GM19043 (cell line): Measurements from ENCODE around the gene STXBP4.

Experiments used
- ATAC-seq: cut with Tn5 transposase; IDR thresholded peaks from one replicate; pipeline ENCODE4 v1.9.1; 2021; ENCODE audit warnings: low read depth; ENCODE audit not compliant: unreplicated experiment

Gene STXBP4

DNA sequence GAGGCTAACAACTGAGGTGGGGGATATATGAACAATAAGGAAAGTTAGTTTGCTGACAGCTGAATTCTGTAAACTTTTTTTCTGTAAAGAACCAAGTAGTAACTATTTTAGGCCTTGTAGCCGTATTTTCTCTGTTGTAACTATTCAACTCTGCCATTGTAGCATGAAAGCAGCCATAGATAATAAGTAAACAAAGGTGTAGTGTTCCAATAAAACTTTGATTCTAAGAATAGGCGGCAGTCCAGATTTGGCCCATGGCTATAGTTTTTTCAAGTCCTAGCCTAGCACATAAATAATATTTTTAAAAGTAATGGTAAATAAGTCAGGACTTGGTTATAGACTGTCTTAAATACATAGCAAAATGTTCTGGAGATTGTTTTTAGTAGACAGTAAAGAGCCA lies 142.0 kb downstream of the STXBP4 start:
- no peak for ATAC-seq

GRCh38 chr17:55114283-55114682 lies 145.7 kb downstream of the STXBP4 start:
- no peak for ATAC-seq

DNA sequence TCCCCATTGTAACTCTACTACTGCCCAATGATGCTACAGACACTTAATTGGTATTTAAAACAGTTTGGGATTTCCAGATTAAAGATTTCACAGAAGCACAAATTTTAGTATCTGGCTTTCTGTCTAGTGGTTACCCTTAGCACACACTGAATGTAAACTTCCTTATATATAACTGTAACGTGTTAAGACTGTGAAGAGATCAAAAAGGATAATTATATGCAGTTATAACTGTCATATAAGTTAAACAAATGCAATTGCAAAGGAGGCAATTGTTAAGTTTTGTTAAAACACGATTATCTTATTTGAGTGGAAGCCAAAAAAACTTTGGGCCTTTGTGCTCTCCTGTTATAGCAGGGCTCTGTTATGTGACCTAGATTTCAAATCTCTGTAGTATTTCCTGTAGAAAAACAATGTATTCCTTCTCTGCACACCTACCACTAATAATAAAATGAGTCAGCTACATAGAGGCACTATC lies 147.9 kb downstream of the STXBP4 start:
- no peak for ATAC-seq

- ATAC-seq = no peak
Measured at GRCh38 chr17:55117164-55117563, 148.6 kb downstream of the STXBP4 start.

- no peak for ATAC-seq
Measured at GRCh38 chr17:55120651-55121050, 152.1 kb downstream of the STXBP4 start.

- ATAC-seq = no peak
Measured at GRCh38 chr17:55121268-55121667, 152.7 kb downstream of the STXBP4 start.

DNA sequence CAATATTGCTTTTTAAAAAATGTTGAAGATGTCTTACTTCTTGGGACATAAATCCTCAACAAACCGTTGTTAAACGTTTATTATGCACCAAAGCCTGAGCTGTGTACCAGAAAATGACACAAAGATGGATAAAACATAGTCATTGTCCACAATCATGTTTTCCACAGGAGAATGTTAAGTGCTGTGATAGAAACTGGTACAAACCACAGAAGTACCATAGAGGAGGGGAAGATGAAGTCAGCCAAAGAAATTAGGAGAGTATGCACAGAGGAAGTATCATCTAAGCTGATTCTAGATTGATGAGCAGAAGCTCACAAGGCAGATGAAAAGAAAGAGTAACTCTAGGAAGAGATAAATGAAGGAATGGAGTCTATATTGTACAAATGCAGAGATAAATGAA lies 153.5 kb downstream of the STXBP4 start:
- no peak for ATAC-seq

DNA sequence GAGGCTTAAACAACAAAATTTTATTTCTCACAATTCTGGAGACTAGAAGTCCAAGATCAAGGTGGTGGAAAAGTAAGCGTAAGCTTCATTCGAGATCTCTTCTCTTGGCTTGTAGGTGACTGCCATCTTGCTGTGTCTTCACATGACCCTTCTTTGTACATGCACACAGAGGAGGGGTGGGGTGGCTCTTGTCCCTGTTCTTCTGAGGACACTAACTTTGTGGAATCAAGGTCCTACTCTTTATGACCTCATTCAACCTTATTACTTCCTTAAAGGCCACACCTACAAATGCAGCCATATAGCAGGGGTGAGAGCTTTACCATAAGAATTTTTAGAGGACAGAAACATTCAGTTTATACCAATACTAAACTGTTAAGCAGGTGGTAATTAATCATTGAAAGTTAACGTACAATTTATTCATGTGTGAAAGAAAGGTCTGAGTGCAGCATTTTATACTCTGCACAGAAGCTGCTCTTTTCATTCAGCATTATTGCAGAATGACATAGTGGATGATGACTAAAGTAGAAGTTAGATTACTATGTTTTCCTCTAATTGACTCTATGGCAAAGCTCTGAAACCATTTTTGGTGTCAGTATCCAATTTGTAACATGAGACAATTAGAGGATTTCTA lies 156.3 kb downstream of the STXBP4 start:
- ATAC-seq = no peak

- ATAC-seq = no peak
Measured at GRCh38 chr17:55133583-55133982, 165.0 kb downstream of the STXBP4 start.

DNA sequence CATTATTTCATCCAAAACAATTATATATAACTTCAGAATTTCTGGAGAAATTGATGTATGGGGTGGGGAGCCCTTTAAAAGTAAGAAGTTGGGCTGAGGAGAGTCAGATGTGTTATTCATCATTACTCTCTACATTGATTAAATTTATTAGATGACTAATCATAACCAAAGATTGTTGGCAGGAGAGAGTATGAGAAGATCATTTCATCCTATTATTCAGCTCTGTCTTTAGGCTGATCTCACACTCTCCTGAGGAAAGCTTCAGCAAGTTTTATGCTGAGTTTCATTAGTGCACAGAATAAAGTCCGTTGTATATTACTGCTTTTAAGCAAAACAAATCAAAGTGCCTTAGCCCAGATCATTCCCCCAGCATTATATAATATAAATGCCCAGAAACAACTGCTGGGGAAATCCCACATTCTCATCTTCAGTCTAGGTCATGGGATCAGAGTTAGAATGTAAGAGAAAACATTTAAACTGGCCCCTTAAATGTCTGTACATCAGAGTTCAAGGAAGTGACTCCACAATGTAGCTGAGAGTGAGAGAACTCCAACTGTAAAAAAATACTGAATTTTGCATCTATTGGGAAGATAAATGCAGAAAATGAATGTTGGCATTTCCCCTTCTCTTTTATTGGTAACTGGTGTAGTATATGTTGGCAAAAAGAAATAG lies 166.1 kb downstream of the STXBP4 start:
- ATAC-seq = no peak

DNA sequence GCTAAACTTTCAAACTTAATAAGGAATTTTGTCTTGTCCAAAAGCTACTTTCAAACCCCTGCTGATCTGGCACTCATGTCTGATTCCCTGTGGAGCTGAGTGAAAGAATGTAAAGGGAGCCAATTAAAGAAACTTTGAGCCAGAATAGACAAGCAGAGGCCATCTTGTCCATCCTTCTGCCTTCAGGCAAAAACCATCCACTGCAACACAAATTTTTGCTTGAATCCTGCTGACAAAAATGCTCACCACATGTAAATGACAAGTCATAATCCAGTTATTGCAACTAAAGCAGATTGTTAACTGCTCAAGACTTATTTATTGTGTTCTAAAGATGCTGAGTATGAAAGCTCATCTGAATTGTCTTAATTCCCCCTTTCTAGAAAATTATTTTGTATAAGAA lies 172.2 kb downstream of the STXBP4 start:
- ATAC-seq = no peak

- no peak for ATAC-seq
Measured at GRCh38 chr17:55144518-55144917, 176.0 kb downstream of the STXBP4 start.

GRCh38 chr17:55149485-55149884 lies 180.9 kb downstream of the STXBP4 start:
- ATAC-seq = no peak

DNA sequence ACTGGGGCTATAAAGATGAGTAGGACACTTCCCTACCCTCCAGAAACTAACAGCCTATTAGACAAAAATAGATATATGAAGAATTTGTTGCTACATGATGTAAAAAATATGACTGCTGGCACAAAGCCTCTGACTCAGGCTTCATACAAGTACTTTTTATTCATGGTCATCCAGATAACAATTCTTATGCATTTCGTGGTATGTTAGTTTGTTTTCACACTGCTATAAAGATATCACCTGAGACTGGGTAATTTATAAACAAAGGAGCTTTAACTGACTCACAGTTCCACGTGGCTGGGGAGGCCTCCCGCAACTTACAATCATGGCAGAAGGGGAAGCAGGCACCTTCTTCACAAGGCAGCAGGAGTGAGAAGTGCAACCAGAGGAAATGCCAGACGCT lies 183.7 kb downstream of the STXBP4 start:
- no peak for ATAC-seq

DNA sequence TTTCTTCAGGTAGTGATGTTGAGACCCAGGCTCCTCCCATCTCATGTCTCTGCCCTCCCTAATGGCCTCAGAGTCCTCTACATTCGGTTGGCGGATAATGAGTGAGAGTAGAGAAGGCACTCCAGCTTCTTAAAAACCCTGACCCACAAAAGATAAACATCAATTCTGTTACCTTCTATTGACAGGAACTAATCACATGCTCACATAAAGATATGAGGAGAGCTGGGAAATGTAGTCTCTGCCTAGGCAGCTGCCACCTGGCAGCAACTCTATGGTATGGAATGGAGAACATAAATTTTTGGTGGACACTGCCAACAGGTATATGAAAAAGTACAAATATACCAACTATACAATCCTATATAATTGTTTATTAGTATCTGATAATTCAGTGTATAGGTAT lies 185.5 kb downstream of the STXBP4 start:
- no peak for ATAC-seq

- no peak for ATAC-seq
Measured at GRCh38 chr17:55155856-55156560, 187.4 kb downstream of the STXBP4 start.

- ATAC-seq = no peak
Measured at GRCh38 chr17:55157165-55157564, 188.6 kb downstream of the STXBP4 start.

DNA sequence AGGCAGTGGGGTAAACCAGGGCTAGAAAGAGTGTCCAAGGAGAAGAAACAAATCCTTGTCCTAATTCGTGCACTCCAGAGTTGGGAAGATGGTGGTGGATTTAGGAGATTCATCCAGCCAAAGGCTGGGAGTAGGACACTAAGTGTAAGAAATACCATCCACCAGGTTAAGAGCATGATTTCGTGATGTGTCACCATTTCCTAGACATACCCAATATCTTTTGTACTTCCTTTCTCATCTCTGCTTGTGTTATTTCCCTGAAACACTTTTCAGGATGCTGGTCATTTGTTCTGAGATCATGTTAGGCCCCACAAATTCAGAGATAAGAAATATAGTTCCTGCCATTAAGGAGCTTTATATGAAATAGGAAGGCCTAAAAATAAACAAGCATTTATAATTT lies 189.9 kb downstream of the STXBP4 start:
- no peak for ATAC-seq

DNA sequence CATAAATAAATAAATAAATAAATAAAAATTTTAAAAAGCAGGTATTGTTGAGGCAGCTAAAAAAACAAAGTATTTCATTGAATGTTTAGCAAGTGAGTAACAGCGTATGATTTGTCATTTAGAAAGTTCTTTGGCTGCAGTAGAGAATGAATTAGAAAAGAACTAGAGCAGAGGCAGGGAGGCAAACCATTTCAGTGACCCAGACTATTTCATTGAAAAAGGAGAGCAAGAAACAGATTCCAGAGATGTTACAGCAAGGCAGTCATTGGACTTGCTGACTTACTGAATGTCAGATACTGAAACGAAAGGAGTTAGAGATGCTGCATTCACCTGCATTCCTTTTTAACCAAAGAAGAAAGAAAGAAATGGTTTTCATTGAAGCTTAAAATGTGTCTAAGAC lies 190.7 kb downstream of the STXBP4 start:
- no peak for ATAC-seq

- no peak for ATAC-seq
Measured at GRCh38 chr17:55160501-55160900, 191.9 kb downstream of the STXBP4 start.

- ATAC-seq = no peak
Measured at GRCh38 chr17:55161935-55162555, 193.5 kb downstream of the STXBP4 start.
